ENCODE data around the gene WWTR1. TPM values are rescaled to one million over a fixed set of nuclear protein-coding genes. Genes with fewer than 3 reads are reported as not detected.
A peak's percentile ranks its signal among the peaks of the same experiment; 100 is the strongest.

The WWTR1 gene
- total RNA-seq, 1 experiment from 2014 or later: 79.7 TPM

DNA sequence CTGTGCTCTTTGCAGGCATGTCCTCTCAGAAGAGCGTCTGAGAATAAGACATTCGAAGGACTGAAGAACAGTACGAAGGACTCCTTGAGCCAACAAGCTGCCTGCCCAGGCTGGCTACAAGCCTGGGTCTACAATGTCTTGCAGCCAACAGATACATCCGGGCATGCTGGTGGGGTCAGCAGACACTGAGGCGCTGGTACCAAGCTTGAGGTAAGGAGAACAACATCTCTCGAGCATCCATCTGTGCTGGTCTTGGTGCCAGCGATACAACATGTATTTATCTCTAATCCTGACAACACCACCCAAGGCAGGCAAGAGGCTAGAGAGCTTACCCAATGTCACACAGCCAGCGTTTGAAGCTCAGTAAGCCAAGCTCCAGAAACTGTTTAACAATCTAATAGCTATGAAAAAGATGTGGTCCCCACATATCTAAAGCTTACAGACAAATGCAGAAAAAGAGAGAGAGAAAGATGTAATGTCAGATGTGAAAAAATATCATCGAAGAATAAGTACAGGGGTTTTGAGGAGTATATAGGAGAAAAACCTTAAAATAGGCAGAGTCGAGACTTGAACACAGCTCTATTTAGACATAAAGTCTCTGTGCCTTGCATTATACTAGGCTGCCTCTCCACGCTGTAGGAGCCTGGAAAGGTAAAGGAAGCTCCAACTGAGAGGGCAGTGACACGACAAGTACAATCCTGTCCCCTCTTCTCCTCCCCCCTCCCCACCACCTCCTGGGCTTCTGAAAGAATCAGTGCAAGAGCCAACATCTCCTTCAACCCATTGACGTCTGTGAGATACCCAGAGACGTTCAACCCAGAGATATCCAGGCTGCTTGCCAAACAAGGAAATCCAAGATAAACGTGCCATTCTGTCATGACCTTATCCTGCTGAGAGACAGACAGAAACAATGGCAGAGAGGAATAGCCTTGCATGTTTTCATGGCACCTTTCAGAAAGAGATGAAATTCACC is 39.4 kb downstream of the WWTR1 start:
- TF ChIP-seq EZH2phosphoT487 (IDR thresholded peaks at IDR 0.05; ENCODE audit: borderline replicate concordance, low read length) (no peak), EZH2 (IDR thresholded peaks at IDR 0.05; ENCODE audit: low read length, unreplicated experiment) (no peak)
- TF ChIP-seq, protein P1, sequence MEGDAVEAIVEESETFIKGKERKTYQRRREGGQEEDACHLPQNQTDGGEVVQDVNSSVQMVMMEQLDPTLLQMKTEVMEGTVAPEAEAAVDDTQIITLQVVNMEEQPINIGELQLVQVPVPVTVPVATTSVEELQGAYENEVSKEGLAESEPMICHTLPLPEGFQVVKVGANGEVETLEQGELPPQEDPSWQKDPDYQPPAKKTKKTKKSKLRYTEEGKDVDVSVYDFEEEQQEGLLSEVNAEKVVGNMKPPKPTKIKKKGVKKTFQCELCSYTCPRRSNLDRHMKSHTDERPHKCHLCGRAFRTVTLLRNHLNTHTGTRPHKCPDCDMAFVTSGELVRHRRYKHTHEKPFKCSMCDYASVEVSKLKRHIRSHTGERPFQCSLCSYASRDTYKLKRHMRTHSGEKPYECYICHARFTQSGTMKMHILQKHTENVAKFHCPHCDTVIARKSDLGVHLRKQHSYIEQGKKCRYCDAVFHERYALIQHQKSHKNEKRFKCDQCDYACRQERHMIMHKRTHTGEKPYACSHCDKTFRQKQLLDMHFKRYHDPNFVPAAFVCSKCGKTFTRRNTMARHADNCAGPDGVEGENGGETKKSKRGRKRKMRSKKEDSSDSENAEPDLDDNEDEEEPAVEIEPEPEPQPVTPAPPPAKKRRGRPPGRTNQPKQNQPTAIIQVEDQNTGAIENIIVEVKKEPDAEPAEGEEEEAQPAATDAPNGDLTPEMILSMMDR (conservative IDR thresholded peaks at IDR 0.05; ENCODE audit: low read depth, low read length): no peak
- Histone ChIP-seq H3K4me3 (ENCODE audit: low read length) (no peak overlapping the region), H3K36me3 (ENCODE audit: low read depth, low read length) (peaks cover 21% of the 10 kb centered on the region; the same call in 1 of the 2 replicates), H3K4me2 (ENCODE audit: low read length) (no peak overlapping the region), H3K9me2 (replicated peaks; ENCODE audit: low read length) (no peaks in the 10 kb centered on the region), H3K27me3 (ENCODE audit: low read length) (no peaks in the 10 kb centered on the region), H3K4me1 (ENCODE audit: insufficient read depth, low read length) (peaks cover 39% of the 10 kb centered on the region), H3K27ac (ENCODE audit: low read length) (no peak overlapping the region), H3K79me2 (ENCODE audit: low read length) (peaks cover 98% of the 10 kb centered on the region), H4K20me1 (ENCODE audit: low read length) (peaks cover 30% of the 10 kb centered on the region), H2AFZ (ENCODE audit: low read length) (no peak overlapping the region), H3F3A (ENCODE audit: low read length, unreplicated experiment) (no peaks in the 10 kb centered on the region), H3K9ac (ENCODE audit: low read length) (no peak overlapping the region), H3K9me3 (ENCODE audit: low read length) (no peaks in the 10 kb centered on the region)
- BruUV-seq (replicated peaks): no TSS peak
- DNase-seq (no peak), ATAC-seq (no peak)
- CTCF ChIA-PET: no interaction called here
- POLR2A ChIA-PET (ENCODE audit: unreplicated experiment): no interaction called here
- intact Hi-C loops (cut with micrococcal nuclease): no loop called here

DNA sequence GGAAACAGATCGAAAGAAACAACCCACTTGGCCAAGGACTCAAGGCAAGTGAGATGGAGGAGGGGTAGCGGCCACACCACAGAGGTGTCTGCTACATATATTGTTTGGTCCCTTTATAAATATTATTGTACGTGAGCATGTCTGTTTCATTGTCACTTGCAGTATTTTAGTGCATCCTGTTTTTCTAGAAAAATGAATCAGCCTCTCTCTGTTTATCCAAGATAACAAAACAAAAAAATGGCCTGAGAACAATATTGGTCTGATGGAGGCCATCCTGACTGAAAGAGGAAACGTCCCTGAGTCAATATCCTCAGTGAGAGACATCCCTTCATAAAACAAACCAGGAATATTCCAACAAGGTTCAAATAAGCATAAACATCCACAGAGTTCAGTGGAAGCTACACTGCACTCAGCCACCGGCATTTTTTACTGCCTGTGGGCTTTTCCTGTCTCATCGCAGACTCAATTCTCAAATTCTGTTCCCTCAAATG is 42.0 kb downstream of the WWTR1 start:
- Histone ChIP-seq H3K4me3 (ENCODE audit: low read length) (no peak overlapping the region), H3K36me3 (ENCODE audit: low read depth, low read length) (peaks cover 33% of the 10 kb centered on the region), H3K4me1 (ENCODE audit: insufficient read depth, low read length) (peaks cover 26% of the 10 kb centered on the region), H2AFZ (ENCODE audit: low read length) (no peak overlapping the region), H3K27me3 (ENCODE audit: low read length) (no peaks in the 10 kb centered on the region), H3K79me2 (ENCODE audit: low read length) (peaks cover 98% of the 10 kb centered on the region), H3K4me2 (ENCODE audit: low read length) (peak overlapping the region; percentile 34), H3K27ac (ENCODE audit: low read length) (peak overlapping the region; percentile 72), H3K9me2 (replicated peaks; ENCODE audit: low read length) (no peaks in the 10 kb centered on the region), H3F3A (ENCODE audit: low read length, unreplicated experiment) (no peaks in the 10 kb centered on the region), H4K20me1 (ENCODE audit: low read length) (peaks cover 25% of the 10 kb centered on the region), H3K9ac (ENCODE audit: low read length) (0 out of 2 replicates have a peak overlapping the region, but pooled peaks have one; percentile 3), H3K9me3 (ENCODE audit: low read length) (no peaks in the 10 kb centered on the region)
- ATAC-seq (peak; percentile 53), DNase-seq (peak; percentile 52)
- TF ChIP-seq EZH2phosphoT487 (IDR thresholded peaks at IDR 0.05; ENCODE audit: borderline replicate concordance, low read length): no peak
- TF ChIP-seq, protein P1 (conservative IDR thresholded peaks at IDR 0.05; ENCODE audit: low read depth, low read length): no peak
- TF ChIP-seq EZH2 (IDR thresholded peaks at IDR 0.05; ENCODE audit: low read length, unreplicated experiment): no peak
- intact Hi-C loops (cut with micrococcal nuclease): no loop called here
- ChIA-PET CTCF (no interaction called here), POLR2A (ENCODE audit: unreplicated experiment) (no interaction called here)
- no TSS peak for BruUV-seq (replicated peaks)

GRCh38 chr3:149613988-149614387 is 43.8 kb downstream of the WWTR1 start:
- H3K27ac ChIP-seq (ENCODE audit: low read length): no peak overlapping the region
- no peak overlapping the region for H3K9ac ChIP-seq (ENCODE audit: low read length)
- H3F3A ChIP-seq (ENCODE audit: low read length, unreplicated experiment): no peaks in the 10 kb centered on the region
- H3K9me3 ChIP-seq (ENCODE audit: low read length): no peaks in the 10 kb centered on the region
- ChIA-PET POLR2A (ENCODE audit: unreplicated experiment) (no interaction called here), CTCF (interaction anchor here (0.7 kb wide), 1 partner anchor 10 kb away, joined by 5 read pairs; no protein-coding TSS in a partner anchor)
- H3K27me3 ChIP-seq (ENCODE audit: low read length): no peaks in the 10 kb centered on the region
- peaks cover 17% of the 10 kb centered on the region for H3K4me1 ChIP-seq (ENCODE audit: insufficient read depth, low read length)
- intact Hi-C loops (cut with micrococcal nuclease): no loop called here
- peaks cover 98% of the 10 kb centered on the region for H3K79me2 ChIP-seq (ENCODE audit: low read length)
- H2AFZ ChIP-seq (ENCODE audit: low read length): no peak overlapping the region
- ATAC-seq (no peak), DNase-seq (no peak)
- TF ChIP-seq EZH2 (IDR thresholded peaks at IDR 0.05; ENCODE audit: low read length, unreplicated experiment) (no peak), EZH2phosphoT487 (IDR thresholded peaks at IDR 0.05; ENCODE audit: borderline replicate concordance, low read length) (no peak)
- TF ChIP-seq, protein P1 (conservative IDR thresholded peaks at IDR 0.05; ENCODE audit: low read depth, low read length): no peak
- H4K20me1 ChIP-seq (ENCODE audit: low read length): peaks cover 14% of the 10 kb centered on the region
- no peak overlapping the region for H3K4me3 ChIP-seq (ENCODE audit: low read length)
- H3K9me2 ChIP-seq (replicated peaks; ENCODE audit: low read length): no peaks in the 10 kb centered on the region
- peaks cover 35% of the 10 kb centered on the region for H3K36me3 ChIP-seq (ENCODE audit: low read depth, low read length)
- BruUV-seq (replicated peaks): no TSS peak
- H3K4me2 ChIP-seq (ENCODE audit: low read length): no peak overlapping the region

All from PC-3 (cell line).